ENCODE results near the gene TMEM11.

GRCh38 chr17:21176773-21177395 is 37.1 kb downstream of the TMEM11 start:
- TF ChIP-seq CTCF (IDR thresholded peaks at IDR 0.05) (no peak), POLR2A (IDR thresholded peaks at IDR 0.05) (no peak), POLR2AphosphoS5 (IDR thresholded peaks at IDR 0.05) (no peak), EP300 (IDR thresholded peaks at IDR 0.05) (no peak)
